Cardiac fibroblast (primary cell): Measurements from ENCODE around the gene MAT2A.

Experiments used
- DNase-seq, 2 donors: peaks; one replicate each; pipeline versions ENCODE4 v3.0.0 to v3.0.0-alpha.2; 2010; ENCODE audit warnings: low read depth in 2 of 2
- H3K4me3 ChIP-seq, 2 donors: replicated peaks in 1 of 2; 1 replicate in 1 of 2; 2 replicates in 1 of 2; pipeline ENCODE4 v1.5.1; 2011; ENCODE audit warnings: low read depth in 2 of 2, low read length in 2 of 2, mild to moderate bottlenecking in 2 of 2, moderate library complexity in 1 of 2
- CTCF ChIP-seq: IDR thresholded peaks from one replicate; pipeline ENCODE4 v1.5.1; 2011; ENCODE audit warnings: low read depth, mild to moderate bottlenecking, low read length, inconsistent platforms

Gene MAT2A

GRCh38 chr2:85548608-85548900, 9.6 kb downstream of the MAT2A start:
- DNase-seq, result peak in 1 of 2 donors; percentile 39
- no peak overlapping the region for H3K4me3 ChIP-seq
- TF ChIP-seq CTCF, result no peak

- no peak for DNase-seq
- no peak for TF ChIP-seq CTCF
- H3K4me3 ChIP-seq, result no peak overlapping the region
These were observed 10.1 kb downstream of the MAT2A start for GRCh38 chr2:85549095-85549494.

DNA sequence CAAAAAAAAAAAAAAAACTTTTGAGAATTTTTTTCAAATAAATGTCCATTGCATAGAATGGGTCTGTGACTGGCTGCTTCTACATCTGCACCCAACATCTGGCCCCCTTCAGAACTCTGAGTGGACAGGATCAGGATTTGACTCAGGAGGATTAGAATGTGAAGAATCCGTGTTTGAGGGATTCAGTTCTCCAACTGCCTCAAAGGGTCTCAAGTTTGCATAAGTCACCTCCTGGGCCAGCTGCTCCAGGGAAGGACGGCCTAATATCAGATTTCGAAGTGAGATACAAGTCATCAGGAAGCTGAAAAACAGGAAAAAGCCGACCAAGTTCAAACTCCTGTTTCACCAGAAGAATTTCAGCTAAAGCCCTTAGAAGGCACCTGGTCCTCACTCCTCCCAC, 10.9 kb downstream of the MAT2A start:
- no peak overlapping the region for H3K4me3 ChIP-seq
- peak; percentile 91 to 96 for DNase-seq
- TF ChIP-seq CTCF, result no peak

GRCh38 chr2:85550486-85550885, 11.5 kb downstream of the MAT2A start:
- no peak for DNase-seq
- no peak overlapping the region for H3K4me3 ChIP-seq
- TF ChIP-seq CTCF, result no peak

DNA sequence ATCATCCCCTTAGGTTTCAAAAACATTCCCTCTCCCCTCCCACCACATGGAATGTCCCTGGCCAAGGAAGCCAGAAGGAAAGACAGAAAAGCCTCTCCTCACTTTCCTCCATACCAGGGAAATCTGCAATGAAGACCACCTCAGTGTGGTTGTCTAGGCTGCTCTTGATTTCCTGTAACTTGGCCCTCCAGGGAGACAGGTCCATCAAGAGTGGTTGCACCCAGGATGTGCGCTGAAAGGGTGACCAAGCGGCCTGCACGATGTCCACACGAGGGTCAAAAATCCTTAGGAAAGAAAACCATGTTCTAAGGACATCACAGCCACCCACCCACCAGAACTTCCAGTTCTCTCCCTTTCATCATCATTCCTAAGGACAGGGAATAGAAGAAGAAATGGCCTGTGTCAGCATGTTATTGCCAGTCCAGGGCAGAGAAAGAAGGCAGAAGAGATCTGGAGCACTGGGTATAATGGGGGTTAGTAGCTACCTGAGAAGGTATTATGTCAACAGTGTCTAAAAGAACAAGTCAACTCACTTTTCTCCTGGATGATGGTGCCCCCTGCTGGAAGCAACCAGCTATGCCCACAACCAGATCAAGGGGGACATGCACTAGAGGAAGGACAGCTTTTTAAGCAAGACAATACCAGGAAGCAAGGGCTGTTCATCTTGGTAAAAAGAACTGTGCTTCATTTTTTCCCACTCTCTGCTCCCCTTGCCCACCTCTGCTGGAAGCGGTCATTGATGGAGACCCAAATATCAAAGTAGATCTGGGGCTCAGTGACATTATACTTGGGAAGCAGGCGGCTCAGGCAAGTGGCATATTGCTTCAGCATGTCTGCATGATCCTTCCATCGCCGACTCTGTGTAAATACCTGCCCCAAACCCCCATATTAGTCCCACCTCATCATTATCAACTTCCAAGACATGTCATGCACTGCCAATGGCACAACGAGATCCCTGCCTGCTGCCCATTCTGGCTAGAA, 13.0 kb downstream of the MAT2A start:
- H3K4me3 ChIP-seq, result no peak overlapping the region
- peak; percentile 84 to 86 for DNase-seq
- TF ChIP-seq CTCF, result peak; percentile 87

DNA sequence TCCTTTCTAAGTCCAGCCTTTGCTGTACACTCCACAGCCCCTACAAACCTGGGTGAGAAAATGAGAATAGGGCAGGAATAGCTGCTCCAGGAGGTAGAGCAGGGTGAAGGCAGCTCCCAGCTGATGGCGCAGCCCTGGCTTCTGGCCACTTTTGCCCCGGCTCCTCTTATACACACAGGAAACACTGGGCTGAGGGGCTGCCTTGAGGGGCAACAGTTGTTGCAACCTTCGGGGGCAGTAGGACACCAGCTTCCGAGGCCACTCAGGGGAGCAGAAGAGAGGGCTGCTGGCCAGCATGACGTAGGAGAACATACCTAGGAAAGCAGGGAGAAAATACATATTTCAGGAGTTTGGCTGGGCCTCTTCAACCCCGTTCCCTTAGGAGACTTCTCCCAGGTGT, 14.2 kb downstream of the MAT2A start:
- no peak for TF ChIP-seq CTCF
- H3K4me3 ChIP-seq, result no peak overlapping the region
- no peak for DNase-seq
